ENCODE measurements around the gene SRI.
"Not testable (repeated sequence)": the region's sequence is repeated elsewhere in the genome, so short reads cannot be mapped to it uniquely, and the experiment has no call there.

The SRI gene

DNA sequence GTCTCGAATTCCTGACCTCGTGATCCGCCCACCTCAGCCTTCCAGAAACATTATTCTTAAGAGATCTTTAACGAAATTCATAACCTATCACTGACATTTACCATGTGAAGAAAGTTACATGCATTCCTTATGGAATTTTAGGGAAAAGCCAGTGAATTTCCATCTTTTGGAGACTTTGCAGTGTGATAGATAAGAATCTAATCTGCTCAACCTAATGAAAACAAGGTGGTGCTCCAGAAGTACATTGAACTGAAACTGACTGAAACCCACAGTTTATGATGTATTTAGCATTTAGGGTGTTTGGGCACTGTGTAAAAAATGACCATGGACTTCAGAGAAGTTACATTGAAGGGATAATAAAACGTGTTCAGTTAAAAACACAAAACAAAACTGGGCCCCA is 43.6 kb downstream of the SRI start:
- no peak for DNase-seq (ENCODE audit: low spot score)

DNA sequence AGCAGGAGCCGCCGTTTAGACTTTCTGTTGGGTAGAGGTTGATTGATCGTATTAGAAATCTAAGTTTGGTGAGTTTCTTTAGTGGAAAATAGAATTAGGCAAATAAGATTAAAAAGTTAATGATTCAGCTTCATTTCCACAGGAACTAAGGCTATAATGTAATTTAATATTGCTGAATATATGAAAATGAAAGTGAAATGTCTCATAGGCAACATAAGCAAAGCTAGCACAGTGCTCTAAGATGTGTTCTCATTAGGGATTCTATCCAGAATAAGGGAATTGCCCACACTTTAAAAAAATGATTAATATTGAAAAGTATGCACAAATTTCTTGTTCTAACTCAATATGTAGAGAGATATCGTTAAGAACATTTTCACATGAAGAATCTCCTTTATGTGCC is 47.0 kb downstream of the SRI start:
- no peak for DNase-seq (ENCODE audit: low spot score)

DNA sequence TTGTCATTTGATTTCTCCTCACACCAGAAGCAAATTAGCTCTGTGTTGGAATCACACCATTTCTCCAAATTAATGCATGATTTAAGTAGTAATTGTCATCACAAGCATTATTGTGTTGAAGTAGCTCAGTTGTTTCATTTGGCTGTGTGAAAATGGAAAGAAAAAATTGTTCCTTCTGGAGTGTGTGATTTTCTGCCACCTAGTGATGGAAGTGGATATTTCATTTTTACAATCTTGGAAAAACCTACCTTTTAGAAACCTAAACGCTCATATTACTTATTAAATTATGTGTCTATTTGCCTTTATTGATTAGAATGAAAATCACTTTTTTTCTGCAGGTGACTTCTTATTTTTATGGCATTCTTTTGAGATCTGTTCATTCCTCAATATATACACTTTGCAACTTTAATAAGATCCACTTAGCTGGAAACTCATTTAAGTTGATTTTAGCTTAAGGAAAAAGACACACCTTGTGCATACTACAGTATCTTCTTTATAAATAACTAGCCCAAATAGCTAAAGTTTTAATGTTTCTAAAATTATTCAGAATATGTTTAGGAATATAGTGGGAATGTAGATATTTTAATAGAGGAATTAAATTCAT is 50.0 kb downstream of the SRI start:
- DNase-seq (ENCODE audit: low spot score): no peak

- no peak for DNase-seq (ENCODE audit: low spot score)
Measured at GRCh38 chr7:88167721-88168120, 52.1 kb downstream of the SRI start.

DNA sequence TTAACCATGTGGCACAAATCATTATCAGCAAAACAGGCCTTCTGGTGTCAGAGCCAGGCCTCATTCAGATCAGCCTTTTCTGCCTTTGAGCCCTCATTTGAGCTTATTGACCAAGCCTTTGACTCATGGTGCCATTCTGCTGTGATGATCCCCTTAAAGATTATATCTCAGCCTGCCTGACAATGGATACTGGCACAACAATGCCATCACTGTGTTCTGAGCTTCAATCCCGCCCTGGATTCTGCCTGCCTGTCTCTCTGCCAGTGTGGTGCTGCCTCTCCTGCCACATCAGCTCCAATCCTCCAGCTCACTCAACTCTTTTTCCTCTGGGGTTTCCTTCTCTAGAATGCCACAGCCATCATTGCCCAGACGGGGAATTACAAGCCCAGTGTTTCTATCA is 52.6 kb downstream of the SRI start:
- no peak for DNase-seq (ENCODE audit: low spot score)

GRCh38 chr7:88165697-88166096 is 54.1 kb downstream of the SRI start:
- no peak for DNase-seq (ENCODE audit: low spot score)

GRCh38 chr7:88159741-88160140 is 60.1 kb downstream of the SRI start:
- not testable (repeated sequence) for DNase-seq (ENCODE audit: low spot score)

GRCh38 chr7:88156356-88156755 is 63.5 kb downstream of the SRI start:
- no peak for DNase-seq (ENCODE audit: low spot score)

GRCh38 chr7:88155756-88156155 is 64.1 kb downstream of the SRI start:
- no peak for DNase-seq (ENCODE audit: low spot score)
